Glutamatergic neuron (in vitro differentiated cells): ENCODE data around the gene HOXA11. TPM values are rescaled to one million over a fixed set of nuclear protein-coding genes. Genes with fewer than 3 reads are reported as not detected.

Experiments used
- DNase-seq: peaks from one replicate; pipeline ENCODE4 v3.0.0; 2022
- H3K27ac Mint-ChIP-seq: one replicate; pipeline ENCODE4 v1.8.0; 2020; ENCODE audit warnings: mild to moderate bottlenecking, mixed read lengths, inconsistent platforms; ENCODE audit not compliant: unreplicated experiment
- H3K27me3 Mint-ChIP-seq: one replicate; pipeline ENCODE4 v1.8.0; 2020; ENCODE audit warnings: mild to moderate bottlenecking, moderate library complexity, mixed read lengths, inconsistent platforms; ENCODE audit not compliant: unreplicated experiment
- H3K36me3 Mint-ChIP-seq: one replicate; pipeline ENCODE4 v1.8.0; 2020; ENCODE audit warnings: mild to moderate bottlenecking, mixed read lengths, inconsistent platforms; ENCODE audit not compliant: unreplicated experiment
- H3K4me1 Mint-ChIP-seq: one replicate; pipeline ENCODE4 v1.8.0; 2020; ENCODE audit warnings: mild to moderate bottlenecking, low read depth, mixed read lengths, inconsistent platforms; ENCODE audit not compliant: unreplicated experiment
- H3K4me3 Mint-ChIP-seq: one replicate; pipeline ENCODE4 v1.8.0; 2020; ENCODE audit warnings: mild to moderate bottlenecking, mixed read lengths, inconsistent platforms; ENCODE audit not compliant: unreplicated experiment
- H3K9me3 Mint-ChIP-seq: one replicate; pipeline ENCODE4 v1.8.0; 2020; ENCODE audit warnings: mild to moderate bottlenecking, moderate library complexity, mixed read lengths, inconsistent platforms; ENCODE audit not compliant: unreplicated experiment
- total RNA-seq: library from RNA; stranded (reverse); fragmentation: NEBNext Ultra II Directional; extraction: Animal tissue kit (Norgen Biotek cat#: 25700); gene quantifications from one replicate; pipeline ENCODE4 v1.2.1, GENCODE V29; 2021; ENCODE audit not compliant: unreplicated experiment
- TF ChIP-seq, protein P1 (sequence below): fragments of 200-600 bp; sonication (generic); IDR thresholded peaks from one replicate; pipeline ENCODE4 v1.5.0; 2021; ENCODE audit not compliant: partially characterized antibody, unreplicated experiment

The HOXA11 gene
- total RNA-seq, 1 donor from 2014 or later = not detected

DNA sequence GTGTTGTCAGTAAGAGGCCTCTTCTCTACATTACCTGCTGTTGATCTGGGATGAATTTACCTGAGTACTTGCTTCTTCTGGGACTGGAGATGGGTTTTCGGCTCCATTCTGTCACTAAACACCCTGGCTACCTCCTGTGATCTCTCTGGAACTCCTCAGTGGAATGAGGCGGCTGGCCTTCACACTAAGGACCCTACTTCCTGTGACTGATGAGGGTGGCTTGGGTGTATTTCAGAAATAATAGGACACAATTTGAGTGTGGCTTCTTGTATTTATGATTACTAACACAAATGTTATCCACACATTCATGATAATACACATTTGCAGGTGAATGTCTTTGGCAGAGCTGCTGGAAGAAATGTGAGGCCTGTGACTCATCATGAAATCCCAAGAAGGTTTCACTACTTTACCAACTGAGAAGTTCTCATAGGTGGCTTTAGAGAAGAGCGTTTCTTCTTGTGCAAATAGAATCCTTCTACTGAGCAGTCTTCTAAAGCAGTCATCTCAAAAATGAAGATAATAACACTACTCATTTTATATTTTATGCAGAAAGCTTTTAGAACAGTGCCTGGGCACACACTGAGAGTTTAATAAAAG is 36.3 kb upstream of the HOXA11 start:
- H3K36me3 Mint-ChIP-seq = no peaks in the 10 kb centered on the region
- TF ChIP-seq, protein P1, sequence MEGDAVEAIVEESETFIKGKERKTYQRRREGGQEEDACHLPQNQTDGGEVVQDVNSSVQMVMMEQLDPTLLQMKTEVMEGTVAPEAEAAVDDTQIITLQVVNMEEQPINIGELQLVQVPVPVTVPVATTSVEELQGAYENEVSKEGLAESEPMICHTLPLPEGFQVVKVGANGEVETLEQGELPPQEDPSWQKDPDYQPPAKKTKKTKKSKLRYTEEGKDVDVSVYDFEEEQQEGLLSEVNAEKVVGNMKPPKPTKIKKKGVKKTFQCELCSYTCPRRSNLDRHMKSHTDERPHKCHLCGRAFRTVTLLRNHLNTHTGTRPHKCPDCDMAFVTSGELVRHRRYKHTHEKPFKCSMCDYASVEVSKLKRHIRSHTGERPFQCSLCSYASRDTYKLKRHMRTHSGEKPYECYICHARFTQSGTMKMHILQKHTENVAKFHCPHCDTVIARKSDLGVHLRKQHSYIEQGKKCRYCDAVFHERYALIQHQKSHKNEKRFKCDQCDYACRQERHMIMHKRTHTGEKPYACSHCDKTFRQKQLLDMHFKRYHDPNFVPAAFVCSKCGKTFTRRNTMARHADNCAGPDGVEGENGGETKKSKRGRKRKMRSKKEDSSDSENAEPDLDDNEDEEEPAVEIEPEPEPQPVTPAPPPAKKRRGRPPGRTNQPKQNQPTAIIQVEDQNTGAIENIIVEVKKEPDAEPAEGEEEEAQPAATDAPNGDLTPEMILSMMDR = no peak
- H3K9me3 Mint-ChIP-seq = peaks cover 2% of the 10 kb centered on the region
- no peak overlapping the region for H3K4me3 Mint-ChIP-seq
- no peak overlapping the region for H3K27ac Mint-ChIP-seq
- no peak for DNase-seq
- H3K27me3 Mint-ChIP-seq = peaks cover 25% of the 10 kb centered on the region
- peaks cover 1% of the 10 kb centered on the region for H3K4me1 Mint-ChIP-seq

DNA sequence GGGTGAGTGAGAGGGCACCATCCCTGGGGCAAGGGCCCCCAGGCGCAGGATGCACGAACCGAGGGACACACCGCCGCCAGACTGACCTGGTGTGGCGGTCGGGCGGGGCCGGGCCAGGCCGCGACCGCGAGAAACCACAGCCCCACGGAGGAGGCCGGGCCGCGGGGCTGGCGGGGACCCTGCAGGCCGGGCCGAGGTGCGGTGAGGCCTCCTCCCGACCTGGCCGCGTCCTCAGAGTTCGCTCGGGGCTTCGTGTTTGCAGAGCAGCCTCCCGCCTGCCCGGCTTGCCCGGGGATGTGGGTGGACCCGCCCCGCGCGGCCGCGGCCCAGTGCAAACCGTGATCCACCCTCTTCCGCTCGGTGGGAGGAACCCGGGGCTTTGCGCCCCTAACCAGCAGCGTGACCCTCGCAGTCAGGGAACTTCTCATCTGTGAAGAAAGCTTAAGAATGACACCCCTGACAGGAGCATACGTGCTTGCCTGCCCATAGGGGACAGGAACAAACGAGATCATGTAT is 35.5 kb upstream of the HOXA11 start:
- Mint-ChIP-seq H3K27ac (no peak overlapping the region), H3K4me1 (peaks cover 1% of the 10 kb centered on the region), H3K27me3 (peaks cover 30% of the 10 kb centered on the region), H3K36me3 (no peaks in the 10 kb centered on the region), H3K9me3 (peaks cover 2% of the 10 kb centered on the region), H3K4me3 (no peak overlapping the region)
- TF ChIP-seq, protein P1 = no peak
- no peak for DNase-seq

DNA sequence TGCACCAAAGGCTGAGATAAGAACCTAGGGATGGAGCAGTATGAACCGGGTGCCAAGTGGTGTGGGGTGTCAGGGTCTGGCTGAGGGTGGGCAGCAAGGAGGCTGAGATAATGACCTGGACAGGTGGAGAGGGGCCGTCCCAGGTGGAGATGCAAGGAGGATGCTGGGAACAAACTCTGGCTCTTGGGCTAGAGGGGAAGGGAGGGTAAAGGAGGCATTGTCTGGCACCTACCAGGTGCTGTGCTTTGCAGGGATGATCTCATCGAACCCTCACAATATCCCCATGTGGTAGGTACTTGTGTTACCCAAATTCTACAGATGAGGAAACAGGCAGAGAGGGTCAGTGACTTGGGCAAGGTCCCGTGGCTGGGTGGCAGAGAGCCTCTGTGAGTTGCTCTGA is 34.8 kb upstream of the HOXA11 start:
- Mint-ChIP-seq H3K36me3 (no peaks in the 10 kb centered on the region), H3K9me3 (peaks cover 2% of the 10 kb centered on the region), H3K27ac (no peak overlapping the region), H3K4me1 (no peaks in the 10 kb centered on the region), H3K27me3 (peaks cover 33% of the 10 kb centered on the region), H3K4me3 (no peak overlapping the region)
- TF ChIP-seq, protein P1 = no peak
- no peak for DNase-seq

DNA sequence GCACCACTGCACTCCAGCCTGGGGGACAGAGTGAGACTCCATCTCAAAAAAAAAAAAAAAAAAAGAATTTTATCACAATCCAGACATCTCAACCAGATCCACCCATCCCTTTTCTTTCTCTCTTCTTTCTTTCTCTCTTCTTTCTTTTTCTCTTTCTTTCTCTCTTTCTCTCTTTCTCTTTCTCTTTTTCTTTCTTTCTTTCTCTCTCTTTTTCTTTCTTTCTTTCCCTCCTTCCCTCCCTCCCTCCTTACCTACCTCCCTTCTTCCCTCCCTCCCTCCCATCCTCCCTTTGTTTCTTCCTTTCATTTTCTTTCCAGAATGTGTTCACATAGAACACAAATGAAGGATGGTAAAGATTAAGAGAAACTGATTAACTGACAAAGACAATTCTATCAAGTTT is 32.9 kb upstream of the HOXA11 start:
- Mint-ChIP-seq H3K27ac (no peak overlapping the region), H3K36me3 (no peaks in the 10 kb centered on the region), H3K4me3 (no peak overlapping the region), H3K9me3 (no peaks in the 10 kb centered on the region), H3K4me1 (no peaks in the 10 kb centered on the region), H3K27me3 (peaks cover 28% of the 10 kb centered on the region)
- TF ChIP-seq, protein P1 = no peak
- no peak for DNase-seq

DNA sequence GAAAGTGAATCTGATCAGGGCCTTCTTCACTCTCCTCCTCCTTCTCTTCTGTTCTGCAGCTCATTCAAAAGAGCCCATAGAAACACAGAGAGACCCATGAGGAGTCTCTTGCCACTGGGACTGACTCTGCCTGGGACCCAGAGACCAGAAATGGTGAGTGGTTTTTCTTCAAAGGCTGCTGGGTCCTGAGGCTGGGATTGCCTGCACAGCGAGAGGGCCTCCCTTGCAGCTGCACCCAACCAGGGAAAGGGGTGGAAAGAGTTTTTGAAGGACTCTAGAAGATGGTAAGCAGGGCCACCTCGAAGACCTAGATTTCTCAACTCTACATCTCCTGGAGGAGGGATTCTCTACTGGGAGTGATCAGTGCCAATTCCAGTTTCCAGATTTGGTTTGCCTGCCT is 30.3 kb upstream of the HOXA11 start:
- no peaks in the 10 kb centered on the region for H3K36me3 Mint-ChIP-seq
- peaks cover 39% of the 10 kb centered on the region for H3K27me3 Mint-ChIP-seq
- H3K9me3 Mint-ChIP-seq = no peaks in the 10 kb centered on the region
- no peak overlapping the region for H3K4me3 Mint-ChIP-seq
- DNase-seq = no peak
- H3K27ac Mint-ChIP-seq = no peak overlapping the region
- TF ChIP-seq, protein P1 = no peak
- no peaks in the 10 kb centered on the region for H3K4me1 Mint-ChIP-seq
